Astrocyte of the cerebellum (primary cell): ENCODE data around the gene SGCE.

Source experiments
- DNase-seq: peaks from one replicate; pipeline ENCODE4 v3.0.0-alpha.2; 2011; ENCODE audit warnings: low read depth
- H3K4me3 ChIP-seq: 2 replicates; pipeline ENCODE4 v1.5.1; 2011; ENCODE audit warnings: mild to moderate bottlenecking, low read depth, low read length, moderate library complexity
- CTCF ChIP-seq: IDR thresholded peaks from 2 replicates; pipeline ENCODE4 v1.5.1; 2012; ENCODE audit warnings: low read length, low read depth, moderate library complexity, mild to moderate bottlenecking; ENCODE audit errors: missing control alignments
- in situ Hi-C: cut with HindIII; loops from 2 replicates; pipeline ENCODE4 v1.10.0; 2017; ENCODE audit warnings: low sequenced_read_pairs

The SGCE gene

GRCh38 chr7:94600267-94600666, 55.7 kb downstream of the SGCE start:
- no peak overlapping the region for H3K4me3 ChIP-seq
- no peak for DNase-seq
- TF ChIP-seq CTCF: no peak
- in situ Hi-C loops: no loop called here

- H3K4me3 ChIP-seq: no peak overlapping the region
- no peak for DNase-seq
- in situ Hi-C loops: no loop called here
- no peak for TF ChIP-seq CTCF
Observed at GRCh38 chr7:94595717-94596116, 60.2 kb downstream of the SGCE start.

GRCh38 chr7:94594882-94595281, 61.1 kb downstream of the SGCE start:
- no peak for TF ChIP-seq CTCF
- in situ Hi-C loops: no loop called here

GRCh38 chr7:94591176-94591575, 64.8 kb downstream of the SGCE start:
- in situ Hi-C loops: no loop called here
- no peak overlapping the region for H3K4me3 ChIP-seq
- no peak for TF ChIP-seq CTCF
- no peak for DNase-seq

More at GRCh38 chr7:94594882-94595281, 61.1 kb downstream of the SGCE start:
- H3K4me3 ChIP-seq: no peak overlapping the region
- no peak for DNase-seq

GRCh38 chr7:94590526-94591162, 65.3 kb downstream of the SGCE start:
- in situ Hi-C loops: no loop called here
- H3K4me3 ChIP-seq: no peak overlapping the region
- no peak for DNase-seq
- TF ChIP-seq CTCF: no peak

GRCh38 chr7:94588075-94588474, 67.9 kb downstream of the SGCE start:
- in situ Hi-C loops: no loop called here
- no peak for TF ChIP-seq CTCF
- no peak overlapping the region for H3K4me3 ChIP-seq
- no peak for DNase-seq
